A673 (cell line): ENCODE data around the gene TEAD1. TPM values are rescaled to one million over a fixed set of nuclear protein-coding genes. Genes with fewer than 3 reads are reported as not detected.

Experiments
- BruUV-seq: library from RNA; stranded (reverse); fragments of 400-500 nt; replicated peaks from 2 replicates; lab custom pipeline; 2021; lab: Mats Ljungman, UMichigan
- CTCF ChIA-PET: fragments of 300-600 bp; sonication (Branson Sonifier 250); formaldehyde crosslinking; loops from one replicate; lab custom pipeline; 2022; ENCODE audit warnings: antibody characterized with exemption; lab: Charles Lee
- POLR2A ChIA-PET: fragments of 300-600 bp; sonication (Branson Sonifier 250); formaldehyde crosslinking; loops from one replicate; lab custom pipeline; 2022; ENCODE audit warnings: antibody characterized with exemption; ENCODE audit not compliant: low non-redundant PET; lab: Charles Lee
- DNase-seq: peaks from one replicate; pipeline ENCODE4 v3.0.0-alpha.2; 2015; ENCODE audit warnings: low spot score
- H3K27ac ChIP-seq: fragments of 200-600 bp; sonication (generic); 2 replicates; pipeline ENCODE4 v1.5.1; 2016; ENCODE audit warnings: mixed run types, low read depth, mild to moderate bottlenecking, mixed read lengths, antibody characterized with exemption, low read length; ENCODE audit not compliant: poor library complexity, severe bottlenecking
- H3K27me3 ChIP-seq: fragments of 200-600 bp; sonication (generic); replicated peaks from 2 replicates; pipeline ENCODE4 v1.6.1; 2017; ENCODE audit warnings: mixed run types, low read depth, mild to moderate bottlenecking, mixed read lengths, antibody characterized with exemption, low read length; ENCODE audit not compliant: insufficient read depth, poor library complexity
- H3K36me3 ChIP-seq: fragments of 200-600 bp; sonication (generic); 2 replicates; pipeline ENCODE4 v1.6.1; 2016; ENCODE audit warnings: mixed run types, mild to moderate bottlenecking, mixed read lengths, antibody characterized with exemption, low read length; ENCODE audit not compliant: insufficient read depth, poor library complexity, severe bottlenecking
- H3K4me1 ChIP-seq: fragments of 200-600 bp; sonication (generic); 2 replicates; pipeline ENCODE4 v1.6.1; 2017; ENCODE audit warnings: mixed run types, mild to moderate bottlenecking, mixed read lengths, antibody characterized with exemption, low read length; ENCODE audit not compliant: insufficient read depth, poor library complexity, severe bottlenecking
- H3K4me3 ChIP-seq: fragments of 200-600 bp; sonication (generic); 2 replicates; pipeline ENCODE4 v1.5.1; 2016; ENCODE audit warnings: low read depth, mixed run types, mild to moderate bottlenecking, mixed read lengths, low read length; ENCODE audit not compliant: poor library complexity, severe bottlenecking
- H3K9me3 ChIP-seq: fragments of 200-600 bp; sonication (generic); 2 replicates; pipeline ENCODE4 v1.6.1; 2016; ENCODE audit warnings: mixed run types, low read depth, mild to moderate bottlenecking, mixed read lengths, antibody characterized with exemption, low read length; ENCODE audit not compliant: poor library complexity, severe bottlenecking
- CTCF ChIP-seq: fragments of 300-800, 200-600 bp; sonication (generic); conservative IDR thresholded peaks from 2 replicates; pipeline ENCODE4 v1.5.1; 2017; ENCODE audit warnings: low read depth, mild to moderate bottlenecking, antibody characterized with exemption, low read length, moderate library complexity, mixed read lengths
- EZH2 ChIP-seq: fragments of 200-600 bp; sonication (generic); IDR thresholded peaks from 2 replicates; pipeline ENCODE4 v1.6.1; 2017; ENCODE audit warnings: borderline replicate concordance, low read depth, mild to moderate bottlenecking, mixed read lengths, antibody characterized with exemption, low read length; ENCODE audit not compliant: poor library complexity, severe bottlenecking
- intact Hi-C: fragments of 100-400 bp; cut with micrococcal nuclease; formaldehyde crosslinking; loops from one replicate; pipeline ENCODE4 v1.10.0; 2022; ENCODE audit not compliant: unreplicated experiment
- total RNA-seq: library from RNA; stranded (reverse); gene quantifications from 2 replicates; pipeline ENCODE4 v1.2.3, GENCODE V29; 2021

TEAD1 gene
- total RNA-seq, 1 experiment from 2014 or later = 81.8 TPM

- POLR2A ChIA-PET = no interaction called here
- H3K4me3 ChIP-seq = no peak overlapping the region
- no TSS peak for BruUV-seq
These were observed 61.0 kb downstream of the TEAD1 start for GRCh38 chr11:12735262-12735661.

GRCh38 chr11:12737024-12737423, 62.8 kb downstream of the TEAD1 start:
- CTCF ChIA-PET = no interaction called here
- BruUV-seq = no TSS peak

More at GRCh38 chr11:12735262-12735661, 61.0 kb downstream of the TEAD1 start:
- TF ChIP-seq CTCF (no peak), EZH2 (no peak)
- Histone ChIP-seq H3K4me1 (peaks cover 4% of the 10 kb centered on the region), H3K27ac (no peak overlapping the region), H3K27me3 (no peaks in the 10 kb centered on the region), H3K36me3 (no peaks in the 10 kb centered on the region), H3K9me3 (no peaks in the 10 kb centered on the region)
- CTCF ChIA-PET = no interaction called here
- DNase-seq = no peak
- intact Hi-C loops = no loop called here

GRCh38 chr11:12741671-12742216, 67.5 kb downstream of the TEAD1 start:
- ChIA-PET POLR2A (no interaction called here), CTCF (no interaction called here)
- TF ChIP-seq CTCF (no peak), EZH2 (no peak)
- Histone ChIP-seq H3K9me3 (no peaks in the 10 kb centered on the region), H3K4me3 (no peak overlapping the region), H3K36me3 (no peaks in the 10 kb centered on the region), H3K4me1 (peaks cover 11% of the 10 kb centered on the region), H3K27me3 (no peaks in the 10 kb centered on the region), H3K27ac (no peak overlapping the region)
- intact Hi-C loops = no loop called here
- BruUV-seq = no TSS peak
- DNase-seq = no peak

More at GRCh38 chr11:12737024-12737423, 62.8 kb downstream of the TEAD1 start:
- Histone ChIP-seq H3K27ac (no peak overlapping the region), H3K36me3 (no peaks in the 10 kb centered on the region), H3K27me3 (no peaks in the 10 kb centered on the region), H3K9me3 (no peaks in the 10 kb centered on the region), H3K4me3 (no peak overlapping the region), H3K4me1 (no peaks in the 10 kb centered on the region)
- TF ChIP-seq CTCF (no peak), EZH2 (no peak)
- intact Hi-C loops = no loop called here
- DNase-seq = no peak
- POLR2A ChIA-PET = no interaction called here
